ENCODE measurements around the gene GNAZ. TPM values are rescaled to one million over a fixed set of nuclear protein-coding genes. Genes with fewer than 3 reads are reported as not detected.

The GNAZ gene
- total RNA-seq, 4 donors from 2014 or later, result 0.64 to 9.9 (median 2.6) TPM

DNA sequence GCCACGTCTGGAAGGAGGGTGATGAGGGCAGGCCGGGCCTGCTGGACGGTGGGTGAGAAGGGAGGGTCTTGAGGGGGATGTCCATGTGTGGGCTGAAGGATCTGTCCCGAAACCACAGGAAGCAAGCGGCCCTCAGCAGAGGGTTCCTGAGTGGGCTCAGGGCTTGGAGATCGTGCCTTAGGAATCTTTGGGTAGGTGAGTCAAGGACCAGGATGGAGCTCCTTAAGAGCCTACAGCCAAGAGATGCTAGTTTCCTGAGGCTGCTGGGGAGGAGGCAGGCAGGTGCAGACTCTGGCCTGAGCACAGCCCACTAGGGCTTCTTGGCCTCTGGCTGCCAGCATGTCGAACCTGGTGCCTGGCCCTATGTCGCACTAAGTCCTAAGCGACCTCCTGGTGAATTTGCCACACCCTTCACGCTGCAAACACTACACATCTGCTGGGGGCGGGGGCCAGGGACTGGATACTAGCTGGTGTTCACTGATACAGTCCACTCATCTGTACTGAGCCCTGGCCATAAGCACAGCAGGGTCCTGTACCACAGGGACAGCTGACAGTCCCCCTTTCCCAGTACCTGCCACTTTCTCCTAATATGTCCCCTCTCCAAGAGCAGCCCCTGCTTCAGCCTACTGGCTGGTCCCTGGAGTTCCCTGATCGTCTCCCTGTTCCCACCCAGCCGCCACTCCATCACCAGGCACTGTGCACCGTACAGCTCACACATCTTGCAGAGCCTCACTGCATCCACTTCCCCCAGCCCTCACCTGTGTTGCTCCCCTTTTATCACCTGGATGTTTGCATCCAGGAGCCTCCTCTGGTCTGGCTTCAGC, 19.5 kb downstream of the GNAZ start:
- peaks cover 0 to 13% (median 3%) of the 10 kb centered on the region in 3 donors for H3K4me1 ChIP-seq
- no peak overlapping the region for H3K4me3 ChIP-seq
- H3K9me3 ChIP-seq, result no peaks in the 10 kb centered on the region
- H3K27me3 ChIP-seq, result no peaks in the 10 kb centered on the region
- TF ChIP-seq POLR2A (IDR thresholded peaks at IDR 0.05), result no peak
- TF ChIP-seq CTCF (IDR thresholded peaks at IDR 0.05), result no peak
- no peak overlapping the region for H3K27ac ChIP-seq
- no peaks in the 10 kb centered on the region for H3K36me3 ChIP-seq
- WGBS, 2 donors, result 84 to 89% methylated on average over 10 to 11 of the region's 14 CpGs
- intact Hi-C loops (cut with DNase I), result no loop called here
- no peak for DNase-seq

DNA sequence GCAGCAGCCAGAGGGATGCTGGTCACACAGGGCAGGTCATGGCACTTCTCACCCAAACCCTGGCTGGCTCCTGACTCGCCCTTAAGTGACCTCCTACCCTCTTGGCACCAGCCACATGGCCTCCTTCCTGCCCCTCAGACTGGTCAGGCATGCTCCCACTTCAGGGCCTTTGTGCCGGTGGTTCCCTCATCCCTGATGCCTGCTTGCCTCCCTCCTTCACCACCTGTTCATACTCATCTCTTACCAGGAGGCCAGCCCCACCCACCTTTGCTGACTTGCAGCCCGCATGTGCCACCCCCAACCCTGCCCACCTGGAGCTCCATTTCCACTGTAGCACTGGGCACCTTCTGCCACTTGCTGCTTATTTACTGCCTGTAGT, 20.1 kb downstream of the GNAZ start:
- no peak overlapping the region for H3K27ac ChIP-seq
- H3K4me1 ChIP-seq, result peaks cover 0 to 13% (median 3%) of the 10 kb centered on the region in 3 donors
- TF ChIP-seq POLR2A (IDR thresholded peaks at IDR 0.05) (no peak), CTCF (IDR thresholded peaks at IDR 0.05) (no peak)
- WGBS, 2 donors, result 52 to 68% methylated on average over 3 of the region's 3 CpGs
- no peaks in the 10 kb centered on the region for H3K9me3 ChIP-seq
- no peaks in the 10 kb centered on the region for H3K27me3 ChIP-seq
- no peak for DNase-seq
- H3K36me3 ChIP-seq, result no peaks in the 10 kb centered on the region
- no peak overlapping the region for H3K4me3 ChIP-seq
- intact Hi-C loops (cut with DNase I), result no loop called here

DNA sequence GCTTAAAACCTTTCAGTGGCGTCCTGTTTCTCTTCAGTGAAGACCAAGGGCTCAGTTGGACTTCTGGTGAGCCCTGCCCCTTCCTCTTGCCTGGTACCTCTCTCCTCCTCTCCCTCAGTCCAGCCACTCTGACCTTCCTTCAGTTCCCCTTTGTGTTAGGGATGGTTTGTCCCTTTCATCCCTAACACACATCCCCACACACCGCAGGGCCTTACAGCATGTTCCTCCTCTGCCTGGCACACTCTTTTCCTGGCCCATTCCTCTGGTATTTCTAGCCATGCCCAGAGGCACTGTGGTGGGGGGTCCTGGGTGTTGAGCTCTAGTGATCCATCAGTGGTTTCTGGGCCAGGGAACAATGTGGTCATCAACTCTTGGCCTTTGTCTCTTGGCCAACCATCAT, 21.4 kb downstream of the GNAZ start:
- H3K9me3 ChIP-seq, result no peaks in the 10 kb centered on the region
- H3K27ac ChIP-seq, result no peak overlapping the region
- H3K36me3 ChIP-seq, result no peaks in the 10 kb centered on the region
- DNase-seq, result no peak
- WGBS, 2 donors, result 85 to 94% methylated on average over 2 of the region's 2 CpGs
- H3K4me1 ChIP-seq, result peaks cover 0 to 13% (median 3%) of the 10 kb centered on the region in 3 donors
- no peak overlapping the region for H3K4me3 ChIP-seq
- no peak for TF ChIP-seq CTCF (IDR thresholded peaks at IDR 0.05)
- TF ChIP-seq POLR2A (IDR thresholded peaks at IDR 0.05), result no peak
- intact Hi-C loops (cut with DNase I), result no loop called here
- no peaks in the 10 kb centered on the region for H3K27me3 ChIP-seq

DNA sequence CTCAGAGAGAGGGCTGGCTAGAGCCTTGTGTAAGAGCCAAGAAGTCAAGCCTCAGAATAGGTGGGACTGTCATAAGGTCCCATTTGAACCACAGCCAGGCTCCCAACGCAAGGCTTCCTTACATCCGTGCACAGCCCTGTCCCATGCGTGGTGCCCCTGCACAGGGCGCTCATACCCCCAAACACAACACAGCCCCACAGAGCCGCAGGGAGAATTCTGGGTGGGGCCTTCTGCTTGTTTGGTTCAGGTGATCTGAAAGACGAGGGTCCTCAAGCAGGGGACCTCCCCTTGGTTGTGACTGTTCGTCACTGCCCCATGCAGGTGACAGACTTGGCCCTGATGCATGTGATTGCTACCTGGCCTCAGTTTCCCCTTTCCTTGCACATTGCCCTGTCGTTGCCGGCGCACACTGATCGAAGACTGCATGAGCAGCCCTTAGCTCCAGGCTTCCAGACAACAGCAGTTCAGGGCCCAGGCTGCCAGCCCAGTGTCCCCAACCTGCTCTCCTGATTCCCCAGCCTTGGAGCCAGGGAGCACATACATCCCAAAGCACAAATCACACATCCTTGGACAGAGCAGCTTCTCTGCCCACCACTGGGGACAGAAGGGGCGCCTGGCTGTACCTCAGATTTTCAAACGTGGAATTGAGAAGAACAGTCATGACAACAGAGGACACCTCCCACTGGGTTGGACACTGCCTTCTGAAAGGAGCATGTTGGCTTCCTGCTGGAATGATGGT, 22.1 kb downstream of the GNAZ start:
- H3K27me3 ChIP-seq, result no peaks in the 10 kb centered on the region
- no peak overlapping the region for H3K4me3 ChIP-seq
- intact Hi-C loops (cut with DNase I), result no loop called here
- H3K36me3 ChIP-seq, result no peaks in the 10 kb centered on the region
- H3K4me1 ChIP-seq, result peaks cover 0 to 16% (median 3%) of the 10 kb centered on the region in 3 donors
- no peaks in the 10 kb centered on the region for H3K9me3 ChIP-seq
- no peak overlapping the region for H3K27ac ChIP-seq
- no peak for TF ChIP-seq CTCF (IDR thresholded peaks at IDR 0.05)
- TF ChIP-seq POLR2A (IDR thresholded peaks at IDR 0.05), result no peak
- 70 to 80% methylated on average over 1 to 2 of the region's 13 CpGs for WGBS, 2 donors
- no peak for DNase-seq

Measured in esophagus squamous epithelium (tissue), 5 donors.